Hepatocyte (in vitro differentiated cells): ENCODE data around the gene ASTN2. TPM values are rescaled to one million over a fixed set of nuclear protein-coding genes. Genes with fewer than 3 reads are reported as not detected.

Experiments
- DNase-seq: peaks from one replicate; pipeline ENCODE4 v3.0.0-alpha.2; 2016; ENCODE audit warnings: low spot score
- H2AFZ ChIP-seq: fragments of 200-600 bp; sonication (generic); 2 replicates; pipeline ENCODE4 v1.6.0; 2016; ENCODE audit warnings: antibody characterized with exemption, mild to moderate bottlenecking
- H3K27ac ChIP-seq: fragments of 200-600 bp; sonication (generic); 2 replicates; pipeline ENCODE4 v1.5.1; 2016; ENCODE audit warnings: mild to moderate bottlenecking
- H3K27me3 ChIP-seq: fragments of 200-600 bp; sonication (generic); 2 replicates; pipeline ENCODE4 v1.6.1; 2016
- H3K36me3 ChIP-seq: fragments of 200-600 bp; sonication (generic); replicated peaks from 2 replicates; pipeline ENCODE4 v1.5.1; 2016; ENCODE audit warnings: low read depth; ENCODE audit not compliant: insufficient read depth
- H3K4me1 ChIP-seq: fragments of 200-600 bp; sonication (generic); 2 replicates; pipeline ENCODE4 v1.5.1; 2016; ENCODE audit warnings: mild to moderate bottlenecking, moderate library complexity; ENCODE audit not compliant: insufficient read depth
- H3K4me2 ChIP-seq: fragments of 200-600 bp; sonication (generic); 2 replicates; pipeline ENCODE4 v1.6.0; 2016
- H3K4me3 ChIP-seq: fragments of 200-600 bp; sonication (generic); 2 replicates; pipeline ENCODE4 v1.5.1; 2016; ENCODE audit warnings: mild to moderate bottlenecking
- H3K79me2 ChIP-seq: fragments of 200-600 bp; sonication (generic); 2 replicates; pipeline ENCODE4 v1.6.0; 2017; ENCODE audit warnings: mild to moderate bottlenecking
- H3K9me2 ChIP-seq: fragments of 200-600 bp; sonication (generic); replicated peaks from 2 replicates; pipeline ENCODE4 v1.6.0; 2017; ENCODE audit warnings: mild to moderate bottlenecking; ENCODE audit not compliant: insufficient read depth
- H3K9me3 ChIP-seq: fragments of 200-600 bp; sonication (generic); 2 replicates; pipeline ENCODE4 v1.5.1; 2016; ENCODE audit warnings: low read depth, mild to moderate bottlenecking
- H4K20me1 ChIP-seq: fragments of 200-600 bp; sonication (generic); 2 replicates; pipeline ENCODE4 v1.6.0; 2016; ENCODE audit warnings: mild to moderate bottlenecking; ENCODE audit not compliant: insufficient read depth, poor library complexity, severe bottlenecking
- CTCF ChIP-seq: fragments of 200-600 bp; sonication (generic); IDR thresholded peaks from 2 replicates; pipeline ENCODE4 v1.5.1; 2016; ENCODE audit warnings: antibody characterized with exemption, mild to moderate bottlenecking; ENCODE audit not compliant: poor library complexity
- EZH2 ChIP-seq: fragments of 200-600 bp; sonication (generic); IDR thresholded peaks from 2 replicates; pipeline ENCODE4 v1.6.1; 2016; ENCODE audit warnings: antibody characterized with exemption, mild to moderate bottlenecking, borderline replicate concordance
- EZH2phosphoT487 ChIP-seq: fragments of 200-600 bp; sonication (generic); IDR thresholded peaks from one replicate; pipeline ENCODE4 v1.6.1; 2018; ENCODE audit warnings: antibody characterized with exemption, mild to moderate bottlenecking, low read depth, moderate library complexity; ENCODE audit not compliant: unreplicated experiment, severe bottlenecking
- WGBS: methylation state at CpG from one replicate; pipeline ENCODE4 v1.1.6; 2016; ENCODE audit warnings: low lambda C conversion rate; ENCODE audit errors: missing lambda C conversion rate; 5-methylcytosine and 5-hydroxymethylcytosine counted together
- polyA plus RNA-seq: library from polyadenylated mRNA; unstranded; fragments of >200 nt; fragmentation: Nextera tagmentation; extraction: Ambion mirVana; gene quantifications from 2 replicates; pipeline ENCODE4 v1.2.1, GENCODE V29; 2016
- total RNA-seq: library from RNA; depleted of rRNA; stranded (reverse); fragments of >200 nt; gene quantifications from 2 replicates; pipeline ENCODE4 v1.2.3, GENCODE V29; 2014

ASTN2 gene
- total and polyA plus RNA-seq, 2 experiments from 2014 or later: 6.4 to 8.4 TPM

GRCh38 chr9:116483622-116484491, 931.0 kb downstream of the ASTN2 start:
- peaks cover 5% of the 10 kb centered on the region for H3K4me1 ChIP-seq
- no peaks in the 10 kb centered on the region for H3K9me2 ChIP-seq
- H3K27ac ChIP-seq: no peak overlapping the region
- no peak for DNase-seq
- H3K36me3 ChIP-seq: no peaks in the 10 kb centered on the region
- H3K4me3 ChIP-seq: no peak overlapping the region
- WGBS: 71% methylated on average over 8 of the region's 8 CpGs
- H3K27me3 ChIP-seq: no peaks in the 10 kb centered on the region
- no peak overlapping the region for H3K4me2 ChIP-seq
- H3K9me3 ChIP-seq: no peaks in the 10 kb centered on the region
- no peak overlapping the region for H2AFZ ChIP-seq
- TF ChIP-seq EZH2phosphoT487 (no peak), CTCF (no peak), EZH2 (no peak)
- no peaks in the 10 kb centered on the region for H3K79me2 ChIP-seq
- H4K20me1 ChIP-seq: no peaks in the 10 kb centered on the region

GRCh38 chr9:116482740-116483139, 932.1 kb downstream of the ASTN2 start:
- TF ChIP-seq EZH2 (no peak), CTCF (no peak)
- no peak overlapping the region for H3K27ac ChIP-seq
- H3K9me2 ChIP-seq: no peaks in the 10 kb centered on the region
- no peak overlapping the region for H2AFZ ChIP-seq
- no peaks in the 10 kb centered on the region for H3K9me3 ChIP-seq
- WGBS: 71% methylated on average over 1 of the region's 1 CpG
- no peak overlapping the region for H3K4me3 ChIP-seq
- no peak for DNase-seq
- H3K4me1 ChIP-seq: peaks cover 5% of the 10 kb centered on the region
- H3K27me3 ChIP-seq: no peaks in the 10 kb centered on the region
- no peaks in the 10 kb centered on the region for H3K36me3 ChIP-seq
- H4K20me1 ChIP-seq: no peaks in the 10 kb centered on the region
- no peak overlapping the region for H3K4me2 ChIP-seq
- no peaks in the 10 kb centered on the region for H3K79me2 ChIP-seq

GRCh38 chr9:116480700-116481099, 934.2 kb downstream of the ASTN2 start:
- no peak for DNase-seq
- H3K4me1 ChIP-seq: peaks cover 12% of the 10 kb centered on the region
- no peak for TF ChIP-seq EZH2
- no peak for TF ChIP-seq CTCF
- no peak for TF ChIP-seq EZH2phosphoT487

More at GRCh38 chr9:116480700-116481099, 934.2 kb downstream of the ASTN2 start:
- H3K4me3 ChIP-seq: no peak overlapping the region
- no peaks in the 10 kb centered on the region for H4K20me1 ChIP-seq
- H3K9me2 ChIP-seq: no peaks in the 10 kb centered on the region
- no peak overlapping the region for H3K27ac ChIP-seq
- H3K79me2 ChIP-seq: no peaks in the 10 kb centered on the region
- no peaks in the 10 kb centered on the region for H3K27me3 ChIP-seq
- 92% methylated on average over 4 of the region's 4 CpGs for WGBS
- no peak overlapping the region for H2AFZ ChIP-seq
- H3K9me3 ChIP-seq: no peaks in the 10 kb centered on the region
- no peak overlapping the region for H3K4me2 ChIP-seq
- no peaks in the 10 kb centered on the region for H3K36me3 ChIP-seq
